Endothelial cell of umbilical vein (primary cell): ENCODE measurements around the gene DMD. TPM values are rescaled to one million over a fixed set of nuclear protein-coding genes. Genes with fewer than 3 reads are reported as not detected.

Source experiments
- BruUV-seq: library from RNA; stranded (reverse); fragments of 400-500 nt; replicated peaks from 2 replicates; lab custom pipeline; 2021; lab: Mats Ljungman, UMichigan
- CTCF ChIA-PET: fragments of 300-600, 350-600 bp; sonication (Branson Sonifier 250); formaldehyde crosslinking; loops from one replicate; lab custom pipeline; 2021; ENCODE audit warnings: antibody characterized with exemption, inconsistent platforms; lab: Charles Lee
- POLR2A ChIA-PET: fragments of 300-600, 350-600 bp; sonication (Branson Sonifier 250); formaldehyde crosslinking; loops from one replicate; lab custom pipeline; 2021; ENCODE audit warnings: antibody characterized with exemption, inconsistent platforms; lab: Charles Lee
- DNase-seq: peaks from one replicate; pipeline ENCODE4 v3.0.0-alpha.2; 2011; ENCODE audit warnings: low read depth, low spot score
- FAIRE-seq: peaks from 2 replicates; lab custom pipeline; 2011; peaks lifted over from hg19 to GRCh38; lab: Jason Lieb, UNC
- H2AFZ ChIP-seq: 2 replicates; pipeline ENCODE4 v1.6.0; 2012; ENCODE audit warnings: low read depth, low read length, control low read depth, inconsistent platforms
- H3K27ac ChIP-seq: 2 replicates; pipeline ENCODE4 v1.5.1; 2011; ENCODE audit warnings: low read depth, mild to moderate bottlenecking, control low read depth, low read length, moderate library complexity; ENCODE audit not compliant: insufficient read depth
- H3K27me3 ChIP-seq, 2 experiments: 2 replicates each; pipeline versions ENCODE4 v1.6.0 to v1.6.1; 2011; ENCODE audit warnings: low read length in 2 of 2, mixed read lengths in 1 of 2; ENCODE audit not compliant: control insufficient read depth in 2 of 2, insufficient read depth in 2 of 2
- H3K36me3 ChIP-seq, 2 experiments: 2 replicates in 1 of 2; 3 replicates in 1 of 2; pipeline ENCODE4 v1.5.1; 2011; ENCODE audit warnings: low read length in 2 of 2, mild to moderate bottlenecking in 1 of 2, moderate library complexity in 1 of 2; ENCODE audit not compliant: control insufficient read depth in 2 of 2, insufficient read depth in 2 of 2; ENCODE audit errors: extremely low read depth in 1 of 2
- H3K4me1 ChIP-seq: 3 replicates; pipeline ENCODE4 v1.5.1; 2011; ENCODE audit warnings: mild to moderate bottlenecking, low read length; ENCODE audit not compliant: control insufficient read depth, insufficient read depth; ENCODE audit errors: extremely low read depth
- H3K4me2 ChIP-seq: 2 replicates; pipeline ENCODE4 v1.6.1; 2011; ENCODE audit warnings: low read length, control low read depth, mixed read lengths; ENCODE audit not compliant: insufficient read depth
- H3K4me3 ChIP-seq, 3 experiments: fragments of 200-600 bp in 1 of 3; sonication (generic), shearing (Covaris generic) in 1 of 3; replicated peaks in 1 of 3; 2 replicates each; pipeline ENCODE4 v1.5.1; 2011 to 2016; ENCODE audit warnings: control low read depth in 3 of 3, low read length in 3 of 3, mild to moderate bottlenecking in 2 of 3, inconsistent platforms in 1 of 3, low read depth in 1 of 3, moderate library complexity in 1 of 3; ENCODE audit not compliant: insufficient read depth in 1 of 3
- H3K79me2 ChIP-seq: 2 replicates; pipeline ENCODE4 v1.6.0; 2012; ENCODE audit warnings: low read length, inconsistent platforms; ENCODE audit not compliant: control insufficient read depth, insufficient read depth
- H3K9ac ChIP-seq: replicated peaks from 2 replicates; pipeline ENCODE3; 2011; ENCODE audit warnings: low read length, control low read depth; ENCODE audit not compliant: insufficient read depth; ENCODE audit errors: extremely low read depth
- H3K9me1 ChIP-seq: replicated peaks from 3 replicates; pipeline ENCODE4 v1.6.0; 2011; ENCODE audit warnings: mild to moderate bottlenecking, low read length; ENCODE audit not compliant: control insufficient read depth, insufficient read depth; ENCODE audit errors: extremely low read depth
- H3K9me3 ChIP-seq: replicated peaks from 2 replicates; pipeline ENCODE4 v1.5.1; 2012; ENCODE audit warnings: low read length, inconsistent platforms; ENCODE audit not compliant: control insufficient read depth, insufficient read depth
- H4K20me1 ChIP-seq: replicated peaks from 2 replicates; pipeline ENCODE3; 2011; ENCODE audit warnings: mild to moderate bottlenecking, low read length; ENCODE audit not compliant: control insufficient read depth, insufficient read depth; ENCODE audit errors: extremely low read depth
- CTCF ChIP-seq, 2 donors: IDR thresholded peaks; 1 replicate in 1 of 2; 2 replicates in 1 of 2; pipeline ENCODE4 v1.5.1; 2011; ENCODE audit warnings: low read length in 2 of 2, mild to moderate bottlenecking in 2 of 2, moderate library complexity in 2 of 2, control low read depth in 1 of 2, inconsistent platforms in 1 of 2, low read depth in 1 of 2; ENCODE audit not compliant: insufficient read depth in 1 of 2; ENCODE audit errors: extremely low read depth in 1 of 2
- EZH2 ChIP-seq: IDR thresholded peaks from 2 replicates; pipeline ENCODE4 v1.6.1; 2012; ENCODE audit warnings: borderline replicate concordance, low read depth, mild to moderate bottlenecking, moderate library complexity, low read length, inconsistent platforms; ENCODE audit not compliant: severe bottlenecking
- FOS ChIP-seq: IDR thresholded peaks from 2 replicates; pipeline ENCODE4 v1.6.1; 2011; ENCODE audit warnings: mild to moderate bottlenecking, low read length, moderate library complexity, borderline replicate concordance; ENCODE audit not compliant: insufficient read depth
- GATA2 ChIP-seq: IDR thresholded peaks from 2 replicates; pipeline ENCODE4 v1.7.0; 2011; ENCODE audit warnings: low read depth, mild to moderate bottlenecking, moderate library complexity, mixed read lengths, low read length; ENCODE audit not compliant: insufficient read length, insufficient read depth
- JUN ChIP-seq: IDR thresholded peaks from 2 replicates; pipeline ENCODE4 v1.6.1; 2011; ENCODE audit warnings: borderline replicate concordance, low read depth; ENCODE audit not compliant: insufficient read length, insufficient read depth
- MAX ChIP-seq: IDR thresholded peaks from 2 replicates; pipeline ENCODE4 v1.6.1; 2011; ENCODE audit not compliant: insufficient read depth, insufficient read length
- MYC ChIP-seq: IDR thresholded peaks from one replicate; pipeline ENCODE4 v1.6.1; 2011; ENCODE audit warnings: mild to moderate bottlenecking, low read depth, low read length
- POLR2A ChIP-seq: IDR thresholded peaks from 2 replicates; pipeline ENCODE4 v1.6.1; 2012; ENCODE audit warnings: low read depth, mild to moderate bottlenecking, control low read depth, low read length
- POLR2AphosphoS5 ChIP-seq: IDR thresholded peaks from 2 replicates; pipeline ENCODE4 v1.6.1; 2012; ENCODE audit warnings: low read depth, mild to moderate bottlenecking, control low read depth, low read length, moderate library complexity; ENCODE audit not compliant: insufficient read depth
- dilution Hi-C: fragments of 300-500 bp; cut with MboI; formaldehyde crosslinking; loops from one replicate; pipeline ENCODE4 v1.15.0; 2019; ENCODE audit warnings: low sequenced_read_pairs; ENCODE audit not compliant: extremely low pct_ligation_motif_present
- intact Hi-C: fragments of 100-400 bp; cut with micrococcal nuclease; formaldehyde crosslinking; loops from one replicate; pipeline ENCODE4 v1.10.0; 2022
- polyA plus RNA-seq, 4 experiments: library from polyadenylated mRNA; depleted of rRNA in 3 of 4; stranded (reverse) in 3 of 4; unstranded in 1 of 4; fragments of >200 nt; gene quantifications; 2 replicates each; pipeline versions ENCODE4 v1.2.1 to v1.2.3, GENCODE V29; 2011 to 2012; ENCODE audit warnings: missing spikeins in 1 of 4
- total RNA-seq: library from RNA; stranded (reverse); gene quantifications from 2 replicates; pipeline ENCODE4 v1.2.3, GENCODE V29; 2021

Gene DMD
- total and polyA plus RNA-seq, 2 donors (not counting 3 experiments of a cell fraction or from before 2014, with no cell fraction given), result 7.3 to 9.0 TPM

GRCh38 chrX:31245714-31246113 is 1965.6 kb downstream of the DMD start:
- no peak overlapping the region for H2AFZ ChIP-seq
- no peaks in the 10 kb centered on the region for H3K36me3 ChIP-seq
- intact Hi-C loops (no loop called here), dilution Hi-C loops (no loop called here)
- ChIA-PET POLR2A (no interaction called here), CTCF (no interaction called here)
- no peaks in the 10 kb centered on the region for H3K79me2 ChIP-seq
- H3K4me2 ChIP-seq, result no peak overlapping the region
- TF ChIP-seq MAX (no peak), POLR2AphosphoS5 (no peak), POLR2A (no peak), EZH2 (no peak), FOS (no peak), GATA2 (no peak), CTCF (IDR thresholded peaks at IDR 0.05; ENCODE audit: extremely low read depth in 1 of 2, insufficient read depth in 1 of 2, low read depth in 1 of 2, low read length in 2 of 2) (no peak), MYC (no peak), JUN (no peak)
- DNase-seq (no peak), FAIRE-seq (no peak)
- H3K27ac ChIP-seq, result no peak overlapping the region
- no peak overlapping the region for H3K4me3 ChIP-seq
- no peaks in the 10 kb centered on the region for H3K9me1 ChIP-seq
- H4K20me1 ChIP-seq, result no peaks in the 10 kb centered on the region
- H3K4me1 ChIP-seq, result no peaks in the 10 kb centered on the region
- no TSS peak for BruUV-seq
- no peaks in the 10 kb centered on the region for H3K9me3 ChIP-seq
- no peak overlapping the region for H3K9ac ChIP-seq
- H3K27me3 ChIP-seq, result no peaks in the 10 kb centered on the region
